Pancreas (tissue), 10 donors: ENCODE measurements around the gene SDR42E2. TPM values are rescaled to one million over a fixed set of nuclear protein-coding genes. Genes with fewer than 3 reads are reported as not detected.

Source experiments
- ATAC-seq, 4 donors: fragments of 200-7000 bp; cut with Tn5 transposase; one replicate each; pipeline versions ENCODE4 v1.8.0 to v1.9.1; 2020; ENCODE audit warnings: mild to moderate bottlenecking in 4 of 4, moderate library complexity in 4 of 4
- DNase-seq, 6 donors: peaks; one replicate each; pipeline ENCODE4 v3.0.0-alpha.2; 2020
- FAIRE-seq: peaks from 2 replicates; lab custom pipeline; 2012; peaks lifted over from hg19 to GRCh38; lab: Jason Lieb, UNC
- H3K27ac ChIP-seq, 4 donors: fragments of 200-600 bp; sonication (generic); 1 replicate in 3 of 4; 2 replicates in 1 of 4; pipeline versions ENCODE4 v1.5.0 to v1.8.0; 2020
- H3K27me3 ChIP-seq, 4 donors: fragments of 200-600 bp; one replicate each; pipeline ENCODE4 v1.8.0; 2021
- H3K36me3 ChIP-seq, 3 donors: fragments of 200-600 bp; sonication (generic) in 1 of 3; one replicate each; pipeline versions ENCODE4 v1.5.0 to v1.8.0; 2020 to 2021
- H3K4me1 ChIP-seq, 3 donors: fragments of 200-600 bp; one replicate each; pipeline ENCODE4 v1.8.0; 2021
- H3K4me3 ChIP-seq, 4 donors: fragments of 200-600 bp; sonication (generic) in 2 of 4; one replicate each; pipeline versions ENCODE4 v1.5.0 to v1.8.0; 2020 to 2021
- H3K9me3 ChIP-seq, 4 donors: fragments of 200-600 bp; one replicate each; pipeline ENCODE4 v1.8.0; 2021
- WGBS, 2 donors: extraction: QIAGEN DNeasy Blood & Tissue Kit; methylation state at CpG; one replicate each; pipeline ENCODE4 v1.1.7; 2013; 5-methylcytosine and 5-hydroxymethylcytosine counted together
- intact Hi-C, 3 donors: fragments of 100-400 bp; cut with DNase I; formaldehyde crosslinking; loops; one replicate each; pipeline versions ENCODE4 v1.11.1 to v1.14.2; 2022
- polyA plus RNA-seq, 2 donors: library from polyadenylated mRNA; stranded (reverse); fragments of 200-250 nt; gene quantifications; one replicate each; pipeline ENCODE4 v1.2.3, GENCODE V29; 2013
- total RNA-seq, 6 donors: library from RNA; stranded (reverse); fragmentation: NEBNext Ultra II Directional in 4 of 6; extraction: Animal tissue kit (Norgen Biotek cat#: 25700) in 4 of 6; gene quantifications; one replicate each; pipeline versions ENCODE4 v1.2.1 to v1.2.4, GENCODE V29; 2021 to 2023
- TF ChIP-seq, protein P1 (sequence below), 4 donors: fragments of 200-600 bp; sonication (generic) in 3 of 4; IDR thresholded peaks; one replicate each; pipeline versions ENCODE4 v1.5.0 to v1.8.0; 2021; ENCODE audit warnings: antibody characterized with exemption in 4 of 4
- donor health status: healthy with polysubstance abuse.
- donor health status: DM: no; HTN: no; CAD: no; lungs with moderate emphysema.
- donor health status: DM: no; HTN: no; CAD: no.
- donor health status: control.
- donor health status: control.
- donor health status: Bipolar disorder and iron deficiency.
- donor health status: DM: yes; HTN: yes; CAD: no.
- donor health status: DM: no; HTN: no; CAD: no.
- donor health status: DM: no; HTN: no; CAD: no.
- donor health status: DM: yes; HTN: yes; CAD: no.

Gene SDR42E2
- total and polyA plus RNA-seq, 8 donors, result 0.07 TPM; not detected in 7

DNA sequence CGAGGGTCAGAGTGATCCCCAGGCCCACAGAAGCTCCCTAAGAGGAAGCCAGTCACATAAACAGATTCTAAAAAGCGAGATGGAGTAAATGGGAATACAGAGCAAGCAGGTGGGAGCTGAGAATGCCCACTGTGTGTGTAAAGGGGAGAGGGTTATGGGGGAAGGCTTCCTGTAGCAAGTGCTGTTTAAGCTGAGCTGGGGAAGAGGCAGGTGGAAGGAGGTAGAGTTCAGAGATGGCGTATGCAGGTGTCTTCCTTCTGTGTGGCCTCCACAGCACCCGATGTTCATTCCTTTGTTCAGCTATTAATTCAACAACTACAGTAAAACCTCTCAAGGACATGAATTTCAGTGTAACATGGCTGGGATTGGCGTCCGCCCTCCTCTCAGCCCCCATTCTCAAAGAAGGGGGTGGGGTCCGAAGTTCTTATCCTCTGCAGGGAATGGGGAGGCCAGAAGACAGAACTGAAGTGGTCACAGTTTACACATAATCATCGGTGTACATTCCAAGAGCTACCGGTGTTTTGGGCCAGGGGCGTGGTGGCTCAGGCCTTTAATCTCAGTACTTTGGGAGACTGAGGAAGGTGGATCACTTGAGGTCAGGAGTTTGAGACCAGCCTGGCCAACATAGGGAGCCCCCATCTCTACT, 45.5 kb downstream of the SDR42E2 start:
- Histone ChIP-seq H3K4me1 (peaks cover 0 to 18% (median 11%) of the 10 kb centered on the region in 3 donors), H3K27ac (peak overlapping the region in 1 of 4 donors; percentile 86), H3K9me3 (no peaks in the 10 kb centered on the region), H3K36me3 (peaks cover 0 to 3% (median 0%) of the 10 kb centered on the region in 3 donors), H3K27me3 (no peaks in the 10 kb centered on the region), H3K4me3 (peak overlapping the region in 3 of 4 donors; percentile 63 to 95 (median 90))
- 39 to 40% methylated on average over 10 of the region's 10 CpGs for WGBS, 2 donors
- intact Hi-C loops, result loop anchor here in 1 of 3 donors (5.0 kb wide), 1 partner anchor 84 kb away; no protein-coding TSS in a partner anchor
- ATAC-seq (no peak), DNase-seq (no peak), FAIRE-seq (no peak)
- TF ChIP-seq, protein P1, sequence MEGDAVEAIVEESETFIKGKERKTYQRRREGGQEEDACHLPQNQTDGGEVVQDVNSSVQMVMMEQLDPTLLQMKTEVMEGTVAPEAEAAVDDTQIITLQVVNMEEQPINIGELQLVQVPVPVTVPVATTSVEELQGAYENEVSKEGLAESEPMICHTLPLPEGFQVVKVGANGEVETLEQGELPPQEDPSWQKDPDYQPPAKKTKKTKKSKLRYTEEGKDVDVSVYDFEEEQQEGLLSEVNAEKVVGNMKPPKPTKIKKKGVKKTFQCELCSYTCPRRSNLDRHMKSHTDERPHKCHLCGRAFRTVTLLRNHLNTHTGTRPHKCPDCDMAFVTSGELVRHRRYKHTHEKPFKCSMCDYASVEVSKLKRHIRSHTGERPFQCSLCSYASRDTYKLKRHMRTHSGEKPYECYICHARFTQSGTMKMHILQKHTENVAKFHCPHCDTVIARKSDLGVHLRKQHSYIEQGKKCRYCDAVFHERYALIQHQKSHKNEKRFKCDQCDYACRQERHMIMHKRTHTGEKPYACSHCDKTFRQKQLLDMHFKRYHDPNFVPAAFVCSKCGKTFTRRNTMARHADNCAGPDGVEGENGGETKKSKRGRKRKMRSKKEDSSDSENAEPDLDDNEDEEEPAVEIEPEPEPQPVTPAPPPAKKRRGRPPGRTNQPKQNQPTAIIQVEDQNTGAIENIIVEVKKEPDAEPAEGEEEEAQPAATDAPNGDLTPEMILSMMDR (IDR thresholded peaks at IDR 0.05), result no peak

- FAIRE-seq, result no peak
- intact Hi-C loops, result loop anchor here in 1 of 3 donors (10.0 kb wide), 1 partner anchor 75 kb away; no protein-coding TSS in a partner anchor
- no peak overlapping the region for H3K27ac ChIP-seq
Observed at GRCh38 chr16:22210285-22210684, 48.0 kb downstream of the SDR42E2 start.

GRCh38 chr16:22210854-22211253, 48.5 kb downstream of the SDR42E2 start:
- no peak for ATAC-seq
- no peak for FAIRE-seq
- intact Hi-C loops, result loop anchor here in 1 of 3 donors (10.0 kb wide), 1 partner anchor 74 kb away; no protein-coding TSS in a partner anchor

More at GRCh38 chr16:22210285-22210684, 48.0 kb downstream of the SDR42E2 start:
- no peak for DNase-seq
- 94 to 95% methylated on average over 6 of the region's 6 CpGs for WGBS, 2 donors
- ATAC-seq, result no peak
- no peaks in the 10 kb centered on the region for H3K9me3 ChIP-seq
- TF ChIP-seq, protein P1 (IDR thresholded peaks at IDR 0.05), result no peak
- H3K36me3 ChIP-seq, result peaks cover 0 to 8% (median 0%) of the 10 kb centered on the region in 3 donors
- H3K27me3 ChIP-seq, result no peaks in the 10 kb centered on the region
- H3K4me1 ChIP-seq, result peaks cover 0 to 18% (median 11%) of the 10 kb centered on the region in 3 donors
- H3K4me3 ChIP-seq, result no peak overlapping the region

DNA sequence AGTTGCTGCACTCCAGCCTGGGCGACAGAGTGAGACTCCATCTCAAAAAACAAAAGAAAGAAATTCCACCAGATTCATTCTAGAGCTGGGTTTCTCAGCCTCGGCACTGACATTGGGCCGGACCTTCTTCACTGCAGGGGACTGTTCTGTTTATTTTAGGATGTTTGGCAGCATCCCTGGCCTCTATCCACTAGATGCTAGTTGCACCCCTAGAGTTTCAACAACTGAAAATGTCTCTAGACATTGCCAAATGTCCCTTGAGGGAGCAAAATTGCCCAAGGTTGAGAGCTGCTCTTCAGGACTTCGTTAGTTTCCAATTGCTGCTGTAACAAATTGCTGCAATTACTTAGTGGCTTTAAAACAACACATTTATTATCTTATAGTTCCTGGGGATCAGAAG, 50.9 kb downstream of the SDR42E2 start:
- TF ChIP-seq, protein P1 (IDR thresholded peaks at IDR 0.05), result no peak
- no peak for ATAC-seq

More at GRCh38 chr16:22210854-22211253, 48.5 kb downstream of the SDR42E2 start:
- H3K27me3 ChIP-seq, result no peaks in the 10 kb centered on the region
- H3K36me3 ChIP-seq, result peaks cover 0 to 8% (median 0%) of the 10 kb centered on the region in 3 donors
- TF ChIP-seq, protein P1 (IDR thresholded peaks at IDR 0.05), result no peak
- no peak overlapping the region for H3K27ac ChIP-seq
- WGBS, 2 donors, result 66 to 78% methylated on average over 2 of the region's 2 CpGs
- H3K4me1 ChIP-seq, result peaks cover 0 to 22% (median 15%) of the 10 kb centered on the region in 3 donors
- H3K9me3 ChIP-seq, result no peaks in the 10 kb centered on the region
- DNase-seq, result no peak
- no peak overlapping the region for H3K4me3 ChIP-seq

More for the DNA sequence above, 50.9 kb downstream of the SDR42E2 start:
- H3K4me3 ChIP-seq, result no peak overlapping the region
- FAIRE-seq (no peak), DNase-seq (no peak)
- intact Hi-C loops, result loop anchor here in 1 of 3 donors (10.0 kb wide), 1 partner anchor 72 kb away; no protein-coding TSS in a partner anchor
- no peak overlapping the region for H3K27ac ChIP-seq
- peaks cover 0 to 8% (median 0%) of the 10 kb centered on the region in 3 donors for H3K36me3 ChIP-seq
- WGBS, 2 donors, result 80 to 87% methylated on average over 4 of the region's 4 CpGs
- peaks cover 0 to 21% (median 20%) of the 10 kb centered on the region in 3 donors for H3K4me1 ChIP-seq
- no peaks in the 10 kb centered on the region for H3K9me3 ChIP-seq
- no peaks in the 10 kb centered on the region for H3K27me3 ChIP-seq
